AML-193 (cell line): ENCODE measurements around the gene DYDC1.
"Not testable (repeated sequence)": the region's sequence is repeated elsewhere in the genome, so short reads cannot be mapped to it uniquely, and the experiment has no call there.

Experiments used
- DNase-seq, 2 experiments: peaks; one replicate each; lab custom pipeline; 2025; lab: John Stamatoyannopoulos, UW

DYDC1 gene

GRCh38 chr10:80344276-80344675, 12.3 kb downstream of the DYDC1 start:
- no peak for DNase-seq

- no peak for DNase-seq
These were observed 22.6 kb downstream of the DYDC1 start for GRCh38 chr10:80333983-80334382.

- DNase-seq = no peak
These were observed 31.6 kb downstream of the DYDC1 start for GRCh38 chr10:80324891-80325364.

- DNase-seq = no peak
These were observed 32.5 kb downstream of the DYDC1 start for GRCh38 chr10:80324086-80324485.

- DNase-seq = no peak
These were observed 33.2 kb downstream of the DYDC1 start for GRCh38 chr10:80323311-80323710.

GRCh38 chr10:80322711-80323110, 33.8 kb downstream of the DYDC1 start:
- no peak for DNase-seq

- DNase-seq = no peak
These were observed 34.4 kb downstream of the DYDC1 start for GRCh38 chr10:80322158-80322557.

- no peak for DNase-seq
These were observed 35.4 kb downstream of the DYDC1 start for GRCh38 chr10:80321183-80321582.

- no peak for DNase-seq
These were observed 36.2 kb downstream of the DYDC1 start for GRCh38 chr10:80320377-80320776.

GRCh38 chr10:80319725-80320290, 36.7 kb downstream of the DYDC1 start:
- DNase-seq = no peak

- DNase-seq = no peak
These were observed 37.2 kb downstream of the DYDC1 start for GRCh38 chr10:80319318-80319717.

- no peak for DNase-seq
These were observed 37.8 kb downstream of the DYDC1 start for GRCh38 chr10:80318742-80319141.

GRCh38 chr10:80315391-80315790, 41.2 kb downstream of the DYDC1 start:
- no peak for DNase-seq

- no peak for DNase-seq
These were observed 43.0 kb downstream of the DYDC1 start for GRCh38 chr10:80313523-80313922.

GRCh38 chr10:80305989-80306388, 50.6 kb downstream of the DYDC1 start:
- DNase-seq = not testable (repeated sequence)

GRCh38 chr10:80296942-80297341, 59.6 kb downstream of the DYDC1 start:
- no peak for DNase-seq

GRCh38 chr10:80292607-80293239, 63.8 kb downstream of the DYDC1 start:
- no peak for DNase-seq

- no peak for DNase-seq
These were observed 65.9 kb downstream of the DYDC1 start for GRCh38 chr10:80290474-80291220.

GRCh38 chr10:80289451-80290287, 66.9 kb downstream of the DYDC1 start, which contains the start of gene MAT1A:
MAT1A (minus strand) TSS chr10:80289658; CDS start chr10:80289423, 235 bp downstream.
- DNase-seq = no peak

GRCh38 chr10:80288849-80289248, 67.7 kb downstream of the DYDC1 start:
- DNase-seq = no peak
